ENCODE data around the gene DDX4.
"Not testable (repeated sequence)": the region's sequence is repeated elsewhere in the genome, so short reads cannot be mapped to it uniquely, and the experiment has no call there.

The DDX4 gene

GRCh38 chr5:55731848-55732247 lies 6.0 kb upstream of the DDX4 start:
- no peak for DNase-seq

DNA sequence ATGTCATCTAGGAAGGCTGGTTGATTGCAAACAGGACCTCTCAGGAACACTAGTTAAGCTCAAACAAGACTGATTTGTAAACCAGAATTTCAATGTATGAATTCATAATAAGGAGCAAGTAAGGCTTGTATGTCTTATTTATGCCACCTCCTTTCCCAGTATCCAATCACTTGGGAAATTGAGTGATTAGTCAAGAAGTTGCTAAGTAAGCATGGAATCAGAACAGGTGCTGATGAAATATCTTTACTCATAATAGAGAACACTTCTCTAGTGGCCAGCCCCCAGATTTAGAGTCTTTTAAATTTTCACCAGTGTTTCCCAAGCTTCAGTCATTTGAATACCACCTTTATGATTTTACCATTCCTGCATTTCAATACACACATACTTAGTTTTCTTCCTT lies 5.3 kb upstream of the DDX4 start:
- no peak for DNase-seq

DNA sequence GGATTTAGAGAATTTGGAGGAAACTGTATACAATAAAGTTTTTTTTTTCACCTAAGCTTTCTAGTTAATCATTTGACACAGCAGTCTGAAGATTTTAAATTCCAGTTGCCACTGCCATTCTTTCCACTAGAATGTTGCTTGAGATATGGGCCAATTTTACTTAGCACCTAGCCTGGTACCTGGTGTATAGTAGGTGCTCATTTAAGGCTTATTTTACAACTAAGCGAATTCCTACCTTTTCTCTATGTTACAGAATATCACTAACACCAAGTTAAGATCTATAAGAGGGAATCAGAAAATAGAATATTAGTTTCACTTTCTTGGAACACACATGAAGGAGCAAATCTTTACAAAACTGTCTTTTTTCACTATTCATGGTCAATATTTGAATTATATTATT lies 3.2 kb upstream of the DDX4 start:
- no peak for DNase-seq

DNA sequence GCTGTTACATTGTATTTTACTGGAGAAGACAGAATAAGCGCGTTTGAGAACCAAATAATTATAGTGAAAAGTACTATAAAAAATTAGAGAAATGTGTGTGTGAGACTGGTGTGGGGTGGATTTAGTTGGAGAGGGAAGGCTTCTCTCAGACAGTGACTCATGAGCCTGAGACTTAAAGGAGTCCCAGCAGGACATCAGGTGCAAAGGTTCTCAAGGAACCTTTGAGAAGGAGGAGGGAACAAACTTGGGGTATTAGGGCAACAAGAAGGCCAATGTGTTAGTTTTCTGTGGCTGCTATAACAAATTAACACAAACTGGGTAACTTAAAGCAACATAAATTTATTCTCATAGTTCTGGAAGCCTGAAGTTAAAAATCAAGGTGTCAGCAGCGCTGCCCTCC lies 4.9 kb downstream of the DDX4 start:
- DNase-seq, result no peak

GRCh38 chr5:55747778-55748318 lies 10.0 kb downstream of the DDX4 start:
- DNase-seq, result no peak

DNA sequence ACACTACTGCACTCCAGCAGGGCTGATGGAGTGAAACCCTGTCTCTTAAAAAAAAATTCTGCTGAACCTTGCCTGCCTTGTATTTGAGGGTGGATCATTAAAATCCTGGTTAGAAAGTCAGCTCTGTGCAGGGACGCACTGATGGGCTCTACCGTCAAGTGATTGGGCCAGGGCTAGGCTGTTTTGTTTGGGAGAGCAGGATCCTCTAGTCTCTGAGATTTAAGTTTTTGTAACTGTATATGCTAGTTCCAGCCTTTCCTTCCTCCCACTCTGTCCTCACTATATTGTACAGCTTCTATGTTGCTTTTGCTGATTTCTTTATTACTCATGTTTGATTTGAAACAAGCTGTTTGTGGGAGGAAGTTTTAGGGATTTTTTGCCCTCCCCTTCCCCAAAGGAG lies 11.5 kb downstream of the DDX4 start:
- no peak for DNase-seq

DNA sequence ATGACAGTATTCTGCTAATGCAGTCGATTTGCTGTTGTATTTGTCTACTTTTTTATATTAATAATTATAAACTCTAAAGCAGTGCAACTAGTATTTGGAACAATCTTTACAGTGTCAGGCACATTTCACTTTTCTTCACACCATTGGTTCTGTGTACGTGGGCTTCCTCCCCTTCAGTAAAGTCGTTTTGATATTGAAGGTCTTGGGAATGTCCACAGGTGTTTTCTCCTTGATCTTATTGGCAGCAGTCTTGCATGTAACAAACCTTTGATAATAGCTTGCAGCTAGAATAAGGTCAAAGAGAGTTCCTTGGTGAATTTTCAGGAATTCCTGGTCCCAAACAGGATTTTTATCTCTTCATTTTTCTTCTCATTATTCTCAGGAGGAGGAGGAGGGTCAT lies 12.2 kb downstream of the DDX4 start:
- no peak for DNase-seq

DNA sequence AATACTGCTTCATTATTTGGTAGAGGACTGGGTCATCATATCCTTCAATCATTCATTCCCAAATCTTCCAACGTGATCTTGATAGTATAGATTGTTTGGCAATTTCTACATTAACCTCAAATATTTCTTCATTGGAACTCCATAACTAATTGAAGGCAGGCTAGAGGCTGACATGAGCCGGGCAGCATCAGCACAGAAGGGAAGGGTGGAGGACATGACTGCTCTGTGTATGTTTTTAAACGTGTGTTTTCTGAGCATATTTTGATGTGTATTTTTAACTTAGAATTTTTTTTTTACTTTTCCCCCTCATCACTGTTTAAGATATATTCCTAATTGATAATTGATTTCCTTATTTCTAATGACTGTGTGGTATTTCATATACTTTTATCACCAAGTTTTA lies 12.6 kb downstream of the DDX4 start:
- DNase-seq, result no peak

DNA sequence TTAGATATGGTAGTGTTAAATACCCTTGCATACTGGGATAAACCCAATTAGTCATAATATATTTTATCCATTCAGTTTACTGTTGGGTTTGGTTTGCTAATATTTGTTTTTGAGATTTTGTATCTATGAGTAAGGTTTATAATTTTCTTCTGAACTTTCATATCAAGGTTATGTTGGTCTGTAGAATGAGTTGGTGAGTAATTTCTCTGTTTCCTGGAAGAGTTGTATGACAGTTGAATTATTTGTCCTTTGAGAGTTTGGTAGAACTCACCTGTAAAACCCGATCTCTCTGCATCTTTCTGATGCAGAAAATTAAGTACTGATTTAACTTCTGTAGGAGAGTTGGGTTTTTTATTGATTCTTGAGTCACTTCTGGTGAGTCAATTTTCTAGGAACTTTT lies 20.4 kb downstream of the DDX4 start:
- no peak for DNase-seq

GRCh38 chr5:55758714-55759113 lies 20.9 kb downstream of the DDX4 start:
- DNase-seq, result no peak

- not testable (repeated sequence) for DNase-seq
These were observed 23.9 kb downstream of the DDX4 start for GRCh38 chr5:55761721-55762120.

DNA sequence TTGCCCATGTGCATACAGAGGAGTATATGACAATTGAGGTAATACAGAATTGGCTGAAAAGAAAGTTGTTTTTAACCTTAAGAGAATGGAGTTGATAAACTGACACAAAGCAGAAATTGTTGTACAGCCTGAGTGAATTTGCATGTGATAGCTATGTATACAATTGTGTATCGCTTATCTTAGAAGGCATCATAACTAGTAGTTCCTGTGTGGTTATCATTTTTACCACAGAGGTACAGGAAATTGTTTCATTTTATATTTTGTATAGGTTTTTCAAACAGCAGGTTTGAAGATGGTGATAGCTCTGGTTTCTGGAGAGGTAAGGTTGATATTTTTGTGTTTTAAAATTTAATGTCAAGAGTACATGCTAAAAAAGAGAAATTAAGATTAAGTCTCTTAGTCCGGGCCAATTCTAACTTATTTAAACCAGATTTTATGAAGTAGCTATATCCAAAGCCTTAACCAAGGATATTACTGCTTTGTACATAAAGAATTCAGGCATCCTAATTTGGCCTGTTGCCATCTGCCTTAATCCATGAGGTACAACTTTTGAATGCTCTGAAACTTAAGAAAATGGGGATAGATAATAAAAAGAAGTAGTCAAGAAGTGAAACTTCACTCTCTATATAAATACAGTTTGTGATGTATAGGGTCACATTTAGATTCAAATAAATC lies 26.0 kb downstream of the DDX4 start:
- DNase-seq, result no peak

GRCh38 chr5:55768279-55768678 lies 30.4 kb downstream of the DDX4 start:
- no peak for DNase-seq

GRCh38 chr5:55771175-55771655 lies 33.4 kb downstream of the DDX4 start:
- DNase-seq, result no peak

GRCh38 chr5:55773057-55773456 lies 35.2 kb downstream of the DDX4 start:
- DNase-seq, result no peak

DNA sequence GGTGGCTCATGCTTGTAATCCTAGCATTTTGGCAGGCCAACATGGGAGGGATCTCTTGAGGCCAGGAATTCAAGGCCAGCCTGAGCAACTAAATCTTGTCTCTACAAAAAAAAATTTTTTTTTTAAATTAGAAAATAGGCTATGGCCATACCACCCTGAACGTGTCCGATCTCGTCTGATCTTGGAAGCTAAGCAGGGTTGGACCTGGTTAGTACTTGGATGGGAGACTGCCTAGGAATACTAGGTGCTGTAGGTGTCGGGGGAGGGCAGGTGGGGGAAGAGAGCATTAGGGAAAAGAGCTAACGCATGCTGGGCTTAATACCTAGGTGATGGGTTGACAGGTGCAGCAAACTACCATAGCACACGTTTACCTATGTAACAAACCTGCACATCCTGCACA lies 39.5 kb downstream of the DDX4 start:
- no peak for DNase-seq

GRCh38 chr5:55800924-55801323 lies 63.1 kb downstream of the DDX4 start:
- no peak for DNase-seq

GRCh38 chr5:55808814-55809213 lies 71.0 kb downstream of the DDX4 start:
- DNase-seq, result not testable (repeated sequence)

GRCh38 chr5:55815939-55816338 lies 78.1 kb downstream of the DDX4 start:
- DNase-seq, result not testable (repeated sequence)

- no peak for DNase-seq
These were observed 78.5 kb downstream of the DDX4 start for GRCh38 chr5:55816342-55816741.

- DNase-seq, result no peak
These were observed 79.2 kb downstream of the DDX4 start for GRCh38 chr5:55817030-55817429.

- DNase-seq, result no peak
These were observed 82.6 kb downstream of the DDX4 start for GRCh38 chr5:55820488-55820887.

DNA sequence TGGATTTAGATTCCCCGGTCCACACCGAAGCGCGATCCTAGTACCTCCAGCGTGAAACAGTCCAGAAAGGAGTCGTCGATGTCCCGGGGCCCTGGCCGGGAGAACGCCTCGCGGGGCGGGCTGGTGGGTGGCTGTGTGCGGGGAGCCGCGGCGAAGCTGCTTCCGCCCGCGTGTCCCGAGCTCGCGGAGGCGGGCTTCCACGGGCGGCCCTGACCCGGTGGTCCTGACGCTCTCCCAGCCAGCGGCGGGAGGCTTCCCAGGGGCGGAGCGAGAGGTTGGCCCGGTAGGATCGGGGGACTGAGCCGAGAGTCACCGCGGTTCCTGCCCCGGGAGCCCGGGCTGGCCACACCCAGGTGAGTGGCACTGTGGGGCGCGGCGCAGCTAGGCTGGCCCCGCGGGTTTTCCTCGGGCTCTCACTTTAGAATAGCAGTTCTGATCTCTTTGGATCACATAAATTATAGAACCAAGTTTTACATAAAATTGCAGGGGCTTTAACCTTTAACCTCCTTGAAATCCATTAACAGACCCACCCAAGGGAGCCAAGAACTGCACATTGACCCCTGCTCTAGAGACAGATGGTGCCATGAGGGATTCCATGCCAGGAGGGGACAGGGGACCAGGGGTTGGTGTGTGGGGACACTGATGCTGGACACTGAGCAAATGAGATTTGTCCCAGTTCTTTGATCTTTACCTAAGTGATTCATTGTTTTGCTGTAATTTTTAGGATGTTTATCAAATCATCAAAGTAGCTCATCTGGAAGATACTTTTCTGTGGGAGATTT lies 84.1 kb downstream of the DDX4 start:
- DNase-seq, result no peak

GRCh38 chr5:55823151-55823796 lies 85.4 kb downstream of the DDX4 start:
- no peak for DNase-seq
